SU-DHL-6 (cell line): ENCODE results near the gene APOL3.

ENCODE experiments used
- H2AFZ ChIP-seq: fragments of 200-600 bp; sonication (generic); 2 replicates; pipeline ENCODE4 v1.6.1; 2014; ENCODE audit warnings: low read depth, mild to moderate bottlenecking, moderate library complexity, mixed read lengths, antibody characterized with exemption, low read length; ENCODE audit not compliant: severe bottlenecking
- H3F3A ChIP-seq: fragments of 200-600 bp; shearing (Covaris generic); 2 replicates; pipeline ENCODE4 v1.6.0; 2016; ENCODE audit warnings: antibody characterized with exemption, mild to moderate bottlenecking; ENCODE audit not compliant: insufficient read depth
- H3K27ac ChIP-seq: fragments of 200-600 bp; sonication (generic); 2 replicates; pipeline ENCODE4 v1.5.1; 2016; ENCODE audit warnings: low read depth, mild to moderate bottlenecking, low read length, moderate library complexity, mixed read lengths
- H3K27me3 ChIP-seq: fragments of 200-600 bp; sonication (generic), shearing (Covaris generic); 2 replicates; pipeline ENCODE4 v1.6.0; 2014; ENCODE audit warnings: mild to moderate bottlenecking, low read length
- H3K36me3 ChIP-seq: fragments of 200-600 bp; sonication (generic); 2 replicates; pipeline ENCODE4 v1.6.1; 2014; ENCODE audit warnings: mild to moderate bottlenecking, low read length, mixed read lengths
- H3K4me2 ChIP-seq: fragments of 300-600, 200-600 bp; shearing (Covaris generic), sonication (generic); 2 replicates; pipeline ENCODE4 v1.6.0; 2014; ENCODE audit warnings: low read length, low read depth, mild to moderate bottlenecking; ENCODE audit not compliant: poor library complexity, severe bottlenecking
- H3K4me3 ChIP-seq: fragments of 200-600 bp; sonication (generic); 2 replicates; pipeline ENCODE4 v1.5.1; 2014; ENCODE audit warnings: antibody characterized with exemption, low read length, mild to moderate bottlenecking, mixed read lengths; ENCODE audit not compliant: insufficient read depth, poor library complexity, severe bottlenecking
- H3K79me2 ChIP-seq: fragments of 200-600 bp; sonication (generic); 2 replicates; pipeline ENCODE4 v1.6.1; 2014; ENCODE audit warnings: mild to moderate bottlenecking, low read length, moderate library complexity; ENCODE audit not compliant: insufficient read depth
- H3K9ac ChIP-seq: fragments of 200-600 bp; sonication (generic); 2 replicates; pipeline ENCODE4 v1.7.0; 2014; ENCODE audit warnings: mild to moderate bottlenecking, low read length
- H3K9me2 ChIP-seq: fragments of 200-600 bp; sonication (generic); replicated peaks from 2 replicates; pipeline ENCODE4 v1.6.1; 2014; ENCODE audit warnings: low read length; ENCODE audit not compliant: insufficient read depth
- H3K9me3 ChIP-seq: fragments of 200-600 bp; sonication (generic); 2 replicates; pipeline ENCODE4 v1.6.1; 2014; ENCODE audit warnings: low read length, mixed read lengths; ENCODE audit not compliant: insufficient read depth
- H4K20me1 ChIP-seq: fragments of 200-600 bp; sonication (generic); 2 replicates; pipeline ENCODE4 v1.6.1; 2014; ENCODE audit warnings: low read depth, mild to moderate bottlenecking, antibody characterized with exemption, low read length, moderate library complexity, mixed read lengths
- CTCF ChIP-seq: fragments of 200-600 bp; sonication (generic); IDR thresholded peaks from one replicate; pipeline ENCODE4 v1.5.1; 2017; ENCODE audit warnings: antibody characterized with exemption, mild to moderate bottlenecking, low read length, moderate library complexity; ENCODE audit not compliant: insufficient read depth, poor library complexity, severe bottlenecking
- EZH2phosphoT487 ChIP-seq: fragments of 200-600 bp; sonication (generic), shearing (Covaris generic); conservative IDR thresholded peaks from 2 replicates; pipeline ENCODE4 v1.6.1; 2018; ENCODE audit warnings: mild to moderate bottlenecking, antibody characterized with exemption, low read length, moderate library complexity, mixed read lengths

The APOL3 gene

GRCh38 chr22:36175892-36176291, 15.3 kb upstream of the APOL3 start:
- TF ChIP-seq EZH2phosphoT487: no peak
- TF ChIP-seq CTCF: no peak
- H3F3A ChIP-seq: no peaks in the 10 kb centered on the region

GRCh38 chr22:36171941-36172340, 11.4 kb upstream of the APOL3 start:
- Histone ChIP-seq H3K79me2 (no peaks in the 10 kb centered on the region), H3K4me3 (no peak overlapping the region), H3K9me3 (no peaks in the 10 kb centered on the region), H2AFZ (no peak overlapping the region), H3K4me2 (no peak overlapping the region), H3K27ac (no peak overlapping the region), H3K9me2 (no peaks in the 10 kb centered on the region), H3F3A (no peaks in the 10 kb centered on the region), H3K36me3 (no peaks in the 10 kb centered on the region), H3K27me3 (no peaks in the 10 kb centered on the region), H3K9ac (no peak overlapping the region), H4K20me1 (no peaks in the 10 kb centered on the region)
- TF ChIP-seq CTCF: no peak
- TF ChIP-seq EZH2phosphoT487: no peak

More at GRCh38 chr22:36175892-36176291, 15.3 kb upstream of the APOL3 start:
- no peaks in the 10 kb centered on the region for H3K27me3 ChIP-seq
- H3K4me2 ChIP-seq: no peak overlapping the region
- no peaks in the 10 kb centered on the region for H3K36me3 ChIP-seq
- no peaks in the 10 kb centered on the region for H4K20me1 ChIP-seq
- no peak overlapping the region for H3K9ac ChIP-seq
- no peak overlapping the region for H3K27ac ChIP-seq
- no peaks in the 10 kb centered on the region for H3K9me3 ChIP-seq
- H3K79me2 ChIP-seq: no peaks in the 10 kb centered on the region
- H2AFZ ChIP-seq: no peak overlapping the region
- H3K9me2 ChIP-seq: no peaks in the 10 kb centered on the region
- no peak overlapping the region for H3K4me3 ChIP-seq

- TF ChIP-seq EZH2phosphoT487 (no peak), CTCF (no peak)
- H2AFZ ChIP-seq: no peak overlapping the region
- H3K9me3 ChIP-seq: no peaks in the 10 kb centered on the region
- H3K36me3 ChIP-seq: no peaks in the 10 kb centered on the region
- no peaks in the 10 kb centered on the region for H3K79me2 ChIP-seq
- H3K27ac ChIP-seq: no peak overlapping the region
- no peaks in the 10 kb centered on the region for H3K9me2 ChIP-seq
- H3F3A ChIP-seq: no peaks in the 10 kb centered on the region
- H3K9ac ChIP-seq: no peak overlapping the region
- H4K20me1 ChIP-seq: no peaks in the 10 kb centered on the region
- no peak overlapping the region for H3K4me2 ChIP-seq
- no peak overlapping the region for H3K4me3 ChIP-seq
- H3K27me3 ChIP-seq: no peaks in the 10 kb centered on the region
These were observed 6.1 kb upstream of the APOL3 start for GRCh38 chr22:36166518-36167220.
